Stimulated activated CD4-positive, alpha-beta T cell treated with anti-CD3 and anti-CD28 coated beads, Interleukin-1b, Interleukin-23, amount 100 ng/mL, for 1 hour (primary cell): ENCODE data around the gene MAZ.

Experiments
- DNase-seq, 2 donors: peaks; one replicate each; pipeline ENCODE4 v3.0.0-alpha.2; 2020; ENCODE audit warnings: low read depth in 2 of 2

MAZ gene

GRCh38 chr16:29809850-29810698 lies 3.7 kb downstream of the MAZ start:
- DNase-seq: no peak

- no peak for DNase-seq
These were observed 4.4 kb downstream of the MAZ start for GRCh38 chr16:29810699-29811169.

GRCh38 chr16:29811170-29811895 lies 5.0 kb downstream of the MAZ start:
- peak in 1 of 2 donors; percentile 40 for DNase-seq

DNA sequence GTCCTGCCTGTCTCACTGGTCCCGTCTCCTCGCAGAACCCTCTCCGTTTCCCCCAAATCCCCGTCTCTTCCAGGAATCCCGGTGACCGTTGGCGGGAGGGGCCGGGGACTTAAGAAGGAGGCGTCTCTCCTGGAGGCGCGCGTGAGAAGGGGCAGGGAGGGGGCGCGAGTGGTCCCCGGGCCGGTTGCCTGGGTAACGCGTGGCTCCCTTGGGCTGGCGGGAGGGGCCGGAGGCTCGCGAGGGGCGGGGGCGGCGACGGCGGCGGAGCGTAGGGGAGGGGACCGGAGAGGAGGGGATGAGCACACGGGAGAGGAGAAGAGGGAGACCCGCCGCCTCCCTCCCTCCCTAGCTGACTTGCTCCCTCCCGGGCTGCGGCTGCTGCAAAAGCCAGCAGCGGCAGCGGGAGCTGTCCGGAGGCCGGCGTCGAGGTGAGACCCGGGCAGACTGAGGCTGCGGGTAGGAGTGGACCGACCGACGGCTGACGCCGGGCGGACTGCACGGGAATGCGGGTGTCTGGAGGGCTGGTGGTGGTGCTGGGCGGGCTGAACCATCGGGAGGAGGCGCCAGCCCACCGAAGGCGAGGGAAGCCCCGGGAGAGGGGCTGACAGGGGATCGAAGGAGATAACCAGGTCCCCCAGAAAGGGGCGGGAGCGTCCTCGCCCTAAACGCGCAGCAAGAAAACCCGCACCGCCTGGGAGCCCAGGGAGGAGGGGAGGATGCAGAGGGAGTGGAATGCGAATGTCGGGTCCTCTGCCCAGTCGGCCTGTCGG lies 5.8 kb downstream of the MAZ start, which contains the start of gene PRRT2:
TSS of gene PRRT2 (plus strand) at position 298 of the 770 bp plus-strand sequence. CDS start 862 bp downstream, outside the sequence.
- no peak for DNase-seq

GRCh38 chr16:29812754-29813643 lies 6.7 kb downstream of the MAZ start:
- DNase-seq: no peak

DNA sequence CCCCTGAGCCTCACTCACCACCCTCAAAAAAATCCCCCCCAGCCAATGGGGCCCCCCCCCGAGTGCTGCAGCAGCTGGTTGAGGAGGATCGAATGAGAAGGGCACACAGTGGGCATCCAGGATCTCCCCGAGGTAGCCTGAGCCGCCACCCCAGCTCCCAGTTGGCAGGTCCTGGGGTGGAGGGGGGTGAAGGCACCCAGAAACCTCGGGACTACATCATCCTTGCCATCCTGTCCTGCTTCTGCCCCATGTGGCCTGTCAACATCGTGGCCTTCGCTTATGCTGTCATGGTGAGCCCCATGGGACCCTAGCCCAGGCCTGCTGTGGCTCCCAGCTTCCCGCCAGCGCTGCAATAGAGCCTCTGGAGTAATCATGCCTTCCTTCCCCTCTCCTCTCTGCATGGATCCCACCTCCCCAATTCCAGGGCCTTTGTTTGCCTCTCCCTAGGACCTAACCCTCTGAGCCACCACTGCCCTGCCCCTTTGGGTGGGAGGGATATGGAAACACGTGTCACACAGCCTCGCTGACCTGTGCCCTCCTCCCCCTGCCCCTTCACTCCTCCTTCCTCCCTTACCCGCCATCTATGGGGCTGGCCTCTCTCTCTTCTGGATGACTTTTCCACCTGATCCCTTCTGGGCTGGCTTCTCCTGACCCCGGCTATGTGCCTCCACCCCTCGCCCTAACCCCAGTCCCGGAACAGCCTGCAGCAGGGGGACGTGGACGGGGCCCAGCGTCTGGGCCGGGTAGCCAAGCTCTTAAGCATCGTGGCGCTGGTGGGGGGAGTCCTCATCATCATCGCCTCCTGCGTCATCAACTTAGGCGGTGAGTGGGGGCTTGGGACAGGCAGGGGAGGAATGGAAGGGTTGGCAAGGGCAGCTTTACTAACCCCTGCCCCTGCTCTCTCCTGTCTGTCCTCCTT lies 7.6 kb downstream of the MAZ start:
- no peak for DNase-seq

DNA sequence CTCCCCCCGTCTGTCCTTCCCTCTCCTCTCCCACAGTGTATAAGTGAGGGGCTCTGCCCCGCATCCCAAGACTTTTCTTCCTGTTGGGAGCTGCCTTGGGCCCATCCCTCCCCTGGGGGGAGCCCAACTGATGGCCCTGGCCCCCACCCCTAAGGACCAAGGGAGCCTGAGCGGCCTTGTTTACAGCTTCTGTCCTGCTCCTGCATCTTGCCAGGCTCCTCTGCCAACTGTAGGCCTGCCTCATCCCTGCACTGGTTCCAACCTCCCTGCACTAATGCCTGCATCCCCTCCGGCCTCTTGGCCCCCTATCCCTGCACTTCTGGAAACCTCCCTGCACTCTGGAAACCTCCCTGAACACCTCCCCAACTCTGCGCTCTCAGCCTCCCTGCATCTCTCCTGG lies 8.3 kb downstream of the MAZ start:
- no peak for DNase-seq

DNA sequence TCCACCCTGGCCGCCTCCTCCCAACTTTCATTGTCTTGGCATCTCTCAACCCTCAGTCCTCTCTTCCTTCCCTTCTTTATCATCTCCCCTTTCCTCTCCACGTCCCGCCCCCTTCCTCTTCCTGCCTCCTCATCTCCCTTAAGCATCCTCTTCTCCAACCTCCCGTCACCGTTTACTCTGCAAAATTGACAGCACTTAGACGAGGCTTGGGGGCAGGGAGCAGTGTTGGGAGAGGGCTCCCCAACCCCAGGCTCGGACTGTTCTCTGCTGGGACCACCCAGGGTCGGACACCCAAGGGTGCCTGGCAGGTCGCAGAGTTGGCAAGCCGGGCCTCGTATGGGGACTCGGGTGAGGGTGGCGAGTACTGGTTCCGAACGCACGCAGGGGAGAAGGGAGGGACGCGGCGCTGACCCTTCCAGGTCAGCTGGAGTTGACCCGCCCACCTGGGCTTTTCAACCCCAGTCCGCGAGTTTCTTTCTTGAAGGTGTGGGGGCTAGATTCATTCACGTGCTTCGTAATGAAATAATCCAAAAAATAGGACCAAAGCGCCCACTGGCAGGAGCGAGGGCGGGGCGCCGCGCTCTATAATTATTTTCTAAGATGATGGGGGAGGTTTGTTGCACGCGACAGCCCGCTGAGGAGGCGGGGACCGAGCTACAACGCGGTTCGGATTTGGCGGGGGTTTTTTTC lies 8.8 kb downstream of the MAZ start:
- DNase-seq: no peak

GRCh38 chr16:29815793-29816693 lies 9.7 kb downstream of the MAZ start, which contains the start of gene PAGR1:
PAGR1 (plus strand) TSS chr16:29816152; CDS start chr16:29816526, 374 bp downstream.
- peak; percentile 95 to 97 for DNase-seq

DNA sequence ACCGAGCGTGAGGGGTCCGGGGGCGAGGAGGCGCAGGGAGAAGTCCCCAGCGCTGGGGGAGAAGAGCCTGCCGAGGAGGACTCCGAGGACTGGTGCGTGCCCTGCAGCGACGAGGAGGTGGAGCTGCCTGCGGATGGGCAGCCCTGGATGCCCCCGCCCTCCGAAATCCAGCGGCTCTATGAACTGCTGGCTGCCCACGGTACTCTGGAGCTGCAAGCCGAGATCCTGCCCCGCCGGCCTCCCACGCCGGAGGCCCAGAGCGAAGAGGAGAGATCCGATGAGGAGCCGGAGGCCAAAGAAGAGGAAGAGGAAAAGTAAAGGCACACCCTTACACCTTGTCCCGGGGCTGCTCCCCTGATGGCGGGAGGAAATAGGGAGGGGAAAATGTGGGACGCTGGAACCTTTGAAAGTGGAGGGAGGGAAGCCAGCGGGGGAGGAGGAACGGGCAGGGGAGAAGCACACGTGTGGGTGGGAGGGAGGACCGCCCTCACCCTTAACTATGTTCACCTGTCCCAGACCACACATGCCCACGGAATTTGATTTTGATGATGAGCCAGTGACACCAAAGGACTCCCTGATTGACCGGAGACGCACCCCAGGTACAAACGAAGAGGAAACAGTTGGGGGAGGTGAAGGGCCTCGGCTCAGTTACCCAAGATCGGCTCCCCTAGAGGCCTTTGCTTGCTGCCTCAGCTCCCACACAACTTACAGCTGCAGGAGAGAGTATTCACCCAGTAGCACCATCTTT lies 10.5 kb downstream of the MAZ start:
- no peak for DNase-seq

- no peak for DNase-seq
These were observed 11.8 kb downstream of the MAZ start for GRCh38 chr16:29818082-29818481.

GRCh38 chr16:29819506-29819905 lies 13.2 kb downstream of the MAZ start:
- DNase-seq: no peak

GRCh38 chr16:29820271-29820701 lies 14.0 kb downstream of the MAZ start, which contains the start of gene MVP:
MVP (plus strand) TSS chr16:29820462; CDS start chr16:29830550, 10,088 bp downstream.
- DNase-seq: no peak

- DNase-seq: no peak
These were observed 14.7 kb downstream of the MAZ start for GRCh38 chr16:29820730-29821642.

GRCh38 chr16:29821643-29822115 lies 15.3 kb downstream of the MAZ start:
- DNase-seq: no peak

GRCh38 chr16:29824589-29825144 lies 18.3 kb downstream of the MAZ start:
- DNase-seq: no peak
